GM12878 (cell line): ENCODE results near the gene RALGPS1. TPM values are rescaled to one million over a fixed set of nuclear protein-coding genes. Genes with fewer than 3 reads are reported as not detected.
A peak's percentile ranks its signal among the peaks of the same experiment; 100 is the strongest.

Experiments
- BHLHE40 ChIP-seq, 2 experiments: fragments of 450-650 bp in 1 of 2; IDR thresholded peaks; 2 replicates each; pipeline ENCODE4 v1.6.1; 2011 to 2017; ENCODE audit warnings: low read depth in 2 of 2, borderline replicate concordance in 1 of 2, improper control_type of control experiment in 1 of 2, low read length in 1 of 2, mild to moderate bottlenecking in 1 of 2
- BRCA1 ChIP-seq: IDR thresholded peaks from 2 replicates; pipeline ENCODE4 v1.6.1; 2011; ENCODE audit warnings: low read depth, low read length, improper control_type of control experiment
- CTCF ChIP-seq, 3 experiments: IDR thresholded peaks in 2 of 3; conservative IDR thresholded peaks in 1 of 3; 2 replicates each; pipeline ENCODE4 v1.5.1; 2011; ENCODE audit warnings: low read depth in 3 of 3, low read length in 3 of 3, mild to moderate bottlenecking in 3 of 3, control low read depth in 2 of 3, moderate library complexity in 2 of 3, inconsistent platforms in 1 of 3, mixed read lengths in 1 of 3; ENCODE audit not compliant: control insufficient read depth in 2 of 3, insufficient read depth in 1 of 3; ENCODE audit errors: extremely low read depth in 1 of 3
- ESRRA ChIP-seq: IDR thresholded peaks from 2 replicates; pipeline ENCODE4 v1.6.1; 2012; ENCODE audit warnings: mild to moderate bottlenecking, low read length, improper control_type of control experiment
- HCFC1 ChIP-seq: fragments of 150-350 bp; IDR thresholded peaks from 2 replicates; pipeline ENCODE4 v1.6.1; 2014; ENCODE audit warnings: low read length
- KAT2A ChIP-seq: conservative IDR thresholded peaks from 2 replicates; pipeline ENCODE4 v1.6.1; 2011; ENCODE audit warnings: low read depth, low read length; ENCODE audit not compliant: control insufficient read depth
- KLF5 ChIP-seq: fragments of 450-650 bp; IDR thresholded peaks from 2 replicates; pipeline ENCODE4 v1.6.1; 2014; ENCODE audit warnings: mild to moderate bottlenecking; ENCODE audit not compliant: partially characterized antibody
- LARP7 ChIP-seq: fragments of 450-650 bp; IDR thresholded peaks from 2 replicates; pipeline ENCODE4 v1.6.1; 2017; ENCODE audit warnings: mild to moderate bottlenecking
- MLLT1 ChIP-seq: fragments of 450-650 bp; IDR thresholded peaks from 2 replicates; pipeline ENCODE4 v1.6.1; 2016; ENCODE audit warnings: mild to moderate bottlenecking
- MTA3 ChIP-seq: IDR thresholded peaks from 2 replicates; pipeline ENCODE4 v1.6.1; 2012; ENCODE audit warnings: low read length, inconsistent platforms, borderline replicate concordance
- PML ChIP-seq: IDR thresholded peaks from 2 replicates; pipeline ENCODE4 v1.6.1; 2012; ENCODE audit warnings: low read length, inconsistent platforms
- POU2F2 ChIP-seq: IDR thresholded peaks from 3 replicates; pipeline ENCODE4 v1.6.1; 2011; ENCODE audit warnings: low read depth, mild to moderate bottlenecking, low read length, borderline replicate concordance
- RB1 ChIP-seq: fragments of 450-650 bp; formaldehyde crosslinking; IDR thresholded peaks from 2 replicates; pipeline ENCODE4 v1.6.1; 2017; ENCODE audit warnings: mild to moderate bottlenecking, borderline replicate concordance
- SREBF1 ChIP-seq: IDR thresholded peaks from 2 replicates; pipeline ENCODE4 v1.6.1; 2012; ENCODE audit warnings: mild to moderate bottlenecking, low read length
- SUZ12 ChIP-seq: fragments of 200-600 bp; sonication (generic); IDR thresholded peaks from one replicate; pipeline ENCODE4 v1.6.1; 2018; ENCODE audit warnings: antibody characterized with exemption, mild to moderate bottlenecking; ENCODE audit not compliant: unreplicated experiment
- ZBTB11 ChIP-seq: fragments of 450-650 bp; formaldehyde crosslinking; IDR thresholded peaks from 2 replicates; pipeline ENCODE4 v1.5.0; 2022; ENCODE audit warnings: mild to moderate bottlenecking, missing genetic modification characterization
- ZBTB4 ChIP-seq: fragments of 450-650 bp; formaldehyde crosslinking; IDR thresholded peaks from 2 replicates; pipeline ENCODE4 v1.4.0; 2022; ENCODE audit warnings: mild to moderate bottlenecking, moderate library complexity
- ZNF217 ChIP-seq: fragments of 450-650 bp; IDR thresholded peaks from 2 replicates; pipeline ENCODE4 v1.6.1; 2017; ENCODE audit warnings: antibody characterized with exemption, mild to moderate bottlenecking
- ZNF384 ChIP-seq: IDR thresholded peaks from 2 replicates; pipeline ENCODE4 v1.6.1; 2012; ENCODE audit warnings: low read depth, mild to moderate bottlenecking, low read length, improper control_type of control experiment, borderline replicate concordance
- ZZZ3 ChIP-seq: IDR thresholded peaks from 2 replicates; pipeline ENCODE4 v1.6.1; 2011; ENCODE audit warnings: low read depth; ENCODE audit not compliant: control insufficient read depth, insufficient read length
- polyA plus RNA-seq, 11 experiments: library from polyadenylated mRNA; depleted of rRNA in 4 of 11; unstranded in 6 of 11; stranded (reverse) in 5 of 11; fragments of >200 nt; fragmentation: Nextera tagmentation in 4 of 11; fragmentation: Illumina TruSeq in 1 of 11; extraction: Ambion mirVana in 4 of 11; extraction: Trizol in 1 of 11; gene quantifications; 1 replicate in 1 of 11; 2 replicates in 10 of 11; pipeline versions ENCODE4 v1.2.1 to v1.2.3, GENCODE V29; 2011 to 2016; ENCODE audit warnings: inconsistent platforms in 2 of 11, missing spikeins in 2 of 11, low read depth in 1 of 11
- total RNA-seq, 4 experiments: library from RNA; depleted of rRNA in 3 of 4; stranded (reverse); fragments of >200 nt in 3 of 4; fragmentation: Illumina TruSeq in 1 of 4; extraction: Trizol in 1 of 4; gene quantifications; 2 replicates each; pipeline versions ENCODE4 v1.2.1 to v1.2.3, GENCODE V29; 2013 to 2021

The RALGPS1 gene
- total and polyA plus RNA-seq, 10 of the 15 experiments (the other 5 are each of a cell fraction or from before 2014, with no cell fraction given), result 0.13 to 5.6 (median 2.7) TPM

- no peak for TF ChIP-seq ESRRA
- no peak for TF ChIP-seq KAT2A
- peak; percentile 68; the same call in 2 of the 3 replicates for TF ChIP-seq POU2F2
- TF ChIP-seq KLF5, result peak; percentile 29
- TF ChIP-seq ZBTB4, result no peak
- TF ChIP-seq ZBTB11 (CRISPR knock-in tag), result no peak
- peak; percentile 86 for TF ChIP-seq MLLT1
- TF ChIP-seq LARP7, result 0 out of 2 replicates have a peak, but pooled peaks have one; percentile 45
- peak; percentile 22; the same call in 1 of the 2 replicates for TF ChIP-seq RB1
- no peak for TF ChIP-seq HCFC1
- 0 out of 2 replicates have a peak, but pooled peaks have one; percentile 50 for TF ChIP-seq ZNF217
- no peak for TF ChIP-seq MTA3
- TF ChIP-seq SUZ12, result no peak
- no peak for TF ChIP-seq PML
- TF ChIP-seq ZNF384, result no peak
- no peak for TF ChIP-seq ZZZ3
- no peak for TF ChIP-seq BRCA1
- TF ChIP-seq SREBF1, result no peak
- peak; percentile 34 to 58; a peak in 3 of 4 replicates for TF ChIP-seq BHLHE40 (IDR thresholded peaks at IDR 0.05; ENCODE audit: borderline replicate concordance in 1 of 2, low read depth in 2 of 2, low read length in 1 of 2)
- TF ChIP-seq CTCF (IDR thresholded peaks at IDR 0.05 in 2 of 3, conservative IDR thresholded peaks at IDR 0.05 in 1 of 3; ENCODE audit: control insufficient read depth in 2 of 3, extremely low read depth in 1 of 3, insufficient read depth in 1 of 3, low read depth in 3 of 3, low read length in 3 of 3), result peak; percentile 92 to 98 (median 96)
Observed at GRCh38 chr9:127199001-127199791, 284.6 kb downstream of the RALGPS1 start (continued).
